Mesothelial cell of epicardium (in vitro differentiated cells): ENCODE measurements around the gene DLG5. TPM values are rescaled to one million over a fixed set of nuclear protein-coding genes. Genes with fewer than 3 reads are reported as not detected.

ENCODE experiments used
- DNase-seq, 2 experiments: peaks; one replicate each; pipeline ENCODE4 v3.0.0; 2021; ENCODE audit warnings: low spot score in 2 of 2; ENCODE audit not compliant: unreplicated experiment in 2 of 2
- H3K27ac Mint-ChIP-seq: 2 replicates; pipeline ENCODE4 v1.8.0; 2021; ENCODE audit warnings: mixed read lengths
- H3K27me3 Mint-ChIP-seq: 2 replicates; pipeline ENCODE4 v1.8.0; 2021; ENCODE audit warnings: low read depth, mixed read lengths
- H3K36me3 Mint-ChIP-seq: 2 replicates; pipeline ENCODE4 v1.8.0; 2021; ENCODE audit warnings: mixed read lengths
- H3K4me1 Mint-ChIP-seq: 2 replicates; pipeline ENCODE4 v1.8.0; 2021; ENCODE audit warnings: mixed read lengths
- H3K4me3 Mint-ChIP-seq: 2 replicates; pipeline ENCODE4 v1.8.0; 2021; ENCODE audit warnings: mild to moderate bottlenecking, moderate library complexity, mixed read lengths
- H3K9me3 Mint-ChIP-seq: 2 replicates; pipeline ENCODE4 v1.8.0; 2021; ENCODE audit warnings: mixed read lengths
- total RNA-seq: library from RNA; stranded (reverse); gene quantifications from 3 replicates; pipeline ENCODE4 v1.2.1, GENCODE V29; 2021
- TF ChIP-seq, protein P1 (sequence below): fragments of 200-600 bp; sonication (generic); IDR thresholded peaks from one replicate; pipeline ENCODE4 v1.5.0; 2021; ENCODE audit warnings: antibody characterized with exemption; ENCODE audit not compliant: unreplicated experiment

DLG5 gene
- total RNA-seq, 1 donor from 2014 or later, result 82.2 TPM

DNA sequence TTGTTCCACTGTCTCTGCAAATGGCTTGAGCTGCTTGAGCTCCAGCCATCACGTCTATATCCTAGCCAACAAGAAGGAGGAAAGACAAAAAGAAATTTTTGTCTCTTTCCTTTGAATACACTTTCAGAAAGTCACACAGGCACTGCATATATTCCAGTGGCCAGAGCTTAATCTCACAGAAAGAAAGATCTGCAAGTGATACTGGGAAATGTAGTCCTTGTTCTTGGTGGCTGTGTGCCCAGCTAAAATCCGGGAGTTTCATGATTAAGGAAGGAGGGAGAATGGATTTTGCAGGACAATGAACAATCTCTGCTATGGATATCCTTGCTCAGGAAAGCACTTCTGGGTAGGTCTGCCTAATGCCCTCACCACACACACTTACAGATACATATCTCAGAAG, 19.5 kb upstream of the DLG5 start:
- Mint-ChIP-seq H3K4me1 (peaks cover 21% of the 10 kb centered on the region), H3K36me3 (peaks cover 2% of the 10 kb centered on the region), H3K9me3 (peaks cover 8% of the 10 kb centered on the region), H3K27me3 (no peaks in the 10 kb centered on the region), H3K4me3 (no peak overlapping the region), H3K27ac (no peak overlapping the region)
- DNase-seq, result no peak
- TF ChIP-seq, protein P1, sequence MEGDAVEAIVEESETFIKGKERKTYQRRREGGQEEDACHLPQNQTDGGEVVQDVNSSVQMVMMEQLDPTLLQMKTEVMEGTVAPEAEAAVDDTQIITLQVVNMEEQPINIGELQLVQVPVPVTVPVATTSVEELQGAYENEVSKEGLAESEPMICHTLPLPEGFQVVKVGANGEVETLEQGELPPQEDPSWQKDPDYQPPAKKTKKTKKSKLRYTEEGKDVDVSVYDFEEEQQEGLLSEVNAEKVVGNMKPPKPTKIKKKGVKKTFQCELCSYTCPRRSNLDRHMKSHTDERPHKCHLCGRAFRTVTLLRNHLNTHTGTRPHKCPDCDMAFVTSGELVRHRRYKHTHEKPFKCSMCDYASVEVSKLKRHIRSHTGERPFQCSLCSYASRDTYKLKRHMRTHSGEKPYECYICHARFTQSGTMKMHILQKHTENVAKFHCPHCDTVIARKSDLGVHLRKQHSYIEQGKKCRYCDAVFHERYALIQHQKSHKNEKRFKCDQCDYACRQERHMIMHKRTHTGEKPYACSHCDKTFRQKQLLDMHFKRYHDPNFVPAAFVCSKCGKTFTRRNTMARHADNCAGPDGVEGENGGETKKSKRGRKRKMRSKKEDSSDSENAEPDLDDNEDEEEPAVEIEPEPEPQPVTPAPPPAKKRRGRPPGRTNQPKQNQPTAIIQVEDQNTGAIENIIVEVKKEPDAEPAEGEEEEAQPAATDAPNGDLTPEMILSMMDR, result no peak

DNA sequence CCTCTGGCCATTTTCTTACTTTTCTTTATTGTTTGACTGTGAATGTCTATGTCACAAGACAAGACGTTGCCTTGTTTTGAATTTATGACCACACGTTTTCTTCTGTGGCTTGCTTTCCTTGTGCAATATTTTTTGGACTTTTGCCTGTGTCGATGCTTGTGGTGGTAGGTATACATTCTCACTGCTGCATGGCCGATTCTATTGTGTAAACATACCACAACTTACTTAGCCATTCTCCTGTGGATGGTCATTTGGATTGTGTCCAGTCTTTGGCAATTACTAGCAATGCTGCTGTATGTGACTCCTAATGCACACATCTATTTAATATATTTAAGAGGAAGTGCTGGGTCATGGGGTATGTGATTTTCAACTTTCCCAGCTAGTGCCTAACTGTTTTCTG, 18.0 kb upstream of the DLG5 start:
- peaks cover 21% of the 10 kb centered on the region for H3K4me1 Mint-ChIP-seq
- no peaks in the 10 kb centered on the region for H3K36me3 Mint-ChIP-seq
- no peak overlapping the region for H3K4me3 Mint-ChIP-seq
- no peak overlapping the region for H3K27ac Mint-ChIP-seq
- H3K27me3 Mint-ChIP-seq, result no peaks in the 10 kb centered on the region
- TF ChIP-seq, protein P1, result no peak
- no peaks in the 10 kb centered on the region for H3K9me3 Mint-ChIP-seq
- no peak for DNase-seq

- Mint-ChIP-seq H3K4me3 (no peak overlapping the region), H3K27ac (peak overlapping the region; percentile 43), H3K36me3 (no peaks in the 10 kb centered on the region), H3K27me3 (no peaks in the 10 kb centered on the region), H3K9me3 (no peaks in the 10 kb centered on the region), H3K4me1 (peaks cover 13% of the 10 kb centered on the region)
- no peak for DNase-seq
- TF ChIP-seq, protein P1, result no peak
Observed at GRCh38 chr10:77943121-77943901, 16.8 kb upstream of the DLG5 start.

- H3K9me3 Mint-ChIP-seq, result no peaks in the 10 kb centered on the region
- H3K36me3 Mint-ChIP-seq, result no peaks in the 10 kb centered on the region
- H3K4me3 Mint-ChIP-seq, result no peak overlapping the region
- no peak overlapping the region for H3K27ac Mint-ChIP-seq
- peaks cover 18% of the 10 kb centered on the region for H3K4me1 Mint-ChIP-seq
- H3K27me3 Mint-ChIP-seq, result no peaks in the 10 kb centered on the region
- TF ChIP-seq, protein P1, result no peak
- no peak for DNase-seq
Observed at GRCh38 chr10:77941790-77942189, 15.2 kb upstream of the DLG5 start.

DNA sequence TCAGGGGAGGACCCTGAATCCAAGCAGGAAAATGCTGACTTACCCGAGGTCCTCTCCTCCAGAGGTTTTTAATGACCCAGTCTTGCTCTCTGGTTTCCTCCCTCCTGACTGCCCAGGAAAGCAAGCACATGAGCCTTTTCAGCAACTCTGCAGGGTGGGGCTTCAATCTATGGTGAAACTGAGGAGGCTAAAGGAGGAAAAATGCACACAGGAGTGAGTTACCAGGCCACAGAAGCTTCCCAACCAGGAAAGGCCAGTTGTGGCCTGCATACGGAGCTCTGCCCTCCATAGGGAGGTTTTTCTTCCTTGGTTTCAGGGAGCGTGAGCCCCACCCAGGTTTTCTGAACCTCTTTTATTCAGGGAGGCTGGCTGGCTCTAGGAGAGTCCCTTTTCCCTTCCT, 14.1 kb upstream of the DLG5 start:
- H3K4me3 Mint-ChIP-seq, result no peak overlapping the region
- H3K27ac Mint-ChIP-seq, result no peak overlapping the region
- no peak for DNase-seq
- no peaks in the 10 kb centered on the region for H3K36me3 Mint-ChIP-seq
- H3K9me3 Mint-ChIP-seq, result no peaks in the 10 kb centered on the region
- no peaks in the 10 kb centered on the region for H3K27me3 Mint-ChIP-seq
- TF ChIP-seq, protein P1, result no peak
- H3K4me1 Mint-ChIP-seq, result peaks cover 26% of the 10 kb centered on the region
